Right lobe of liver (tissue), 6 donors: ENCODE data around the gene HOXB1. TPM values are rescaled to one million over a fixed set of nuclear protein-coding genes. Genes with fewer than 3 reads are reported as not detected.

Experiments used
- ATAC-seq, 4 donors: fragments of 200-7000 bp; cut with Tn5 transposase; one replicate each; pipeline ENCODE4 v1.9.1; 2020; ENCODE audit warnings: mild to moderate bottlenecking in 4 of 4, moderate library complexity in 4 of 4
- DNase-seq, 3 donors: peaks; one replicate each; pipeline ENCODE4 v3.0.0-alpha.2; 2020
- H3K27ac ChIP-seq, 3 donors: fragments of 200-600 bp; one replicate each; pipeline ENCODE4 v1.8.0; 2022
- H3K27me3 ChIP-seq, 2 donors: fragments of 200-600 bp; one replicate each; pipeline ENCODE4 v1.8.0; 2022
- H3K36me3 ChIP-seq, 4 donors: fragments of 200-600 bp; sonication (generic) in 1 of 4; one replicate each; pipeline versions ENCODE4 v1.5.1 to v1.8.0; 2017 to 2022; ENCODE audit warnings: control low read depth in 1 of 4
- H3K4me1 ChIP-seq, 4 donors: fragments of 200-600 bp; sonication (generic) in 1 of 4; one replicate each; pipeline versions ENCODE4 v1.5.1 to v1.8.0; 2017 to 2022; ENCODE audit warnings: control low read depth in 1 of 4
- H3K4me3 ChIP-seq, 3 donors: fragments of 200-600 bp; one replicate each; pipeline ENCODE4 v1.8.0; 2022
- H3K9me3 ChIP-seq, 4 donors: fragments of 200-600 bp; sonication (generic) in 1 of 4; one replicate each; pipeline versions ENCODE4 v1.5.1 to v1.8.0; 2017 to 2022; ENCODE audit warnings: control low read depth in 1 of 4
- POLR2A ChIP-seq: fragments of 450-650 bp; IDR thresholded peaks from one replicate; pipeline ENCODE4 v1.6.1; 2017; ENCODE audit warnings: antibody characterized with exemption, mild to moderate bottlenecking
- WGBS: methylation state at CpG from one replicate; pipeline ENCODE4 v1.1.6; 2018; ENCODE audit warnings: low coverage, low lambda C conversion rate; ENCODE audit not compliant: insufficient coverage; ENCODE audit errors: missing lambda C conversion rate; 5-methylcytosine and 5-hydroxymethylcytosine counted together
- intact Hi-C, 2 donors: fragments of 100-400 bp; cut with DNase I; formaldehyde crosslinking; loops; one replicate each; pipeline versions ENCODE4 v1.11.2 to v1.14.1; 2022
- total RNA-seq, 6 experiments: library from RNA; depleted of rRNA in 2 of 6; stranded (reverse); fragments of >200 nt in 2 of 6; fragmentation: NEBNext Ultra II Directional in 3 of 6; extraction: Animal tissue kit (Norgen Biotek cat#: 25700) in 3 of 6; gene quantifications; one replicate each; pipeline versions ENCODE4 v1.1.0 to v1.2.4, GENCODE V29; 2016 to 2023
- TF ChIP-seq, protein P1 (sequence below), 4 donors: fragments of 200-600 bp in 3 of 4; fragments of 450-650 bp in 1 of 4; IDR thresholded peaks; one replicate each; pipeline versions ENCODE4 v1.5.1 to v1.8.0; 2016 to 2022; ENCODE audit warnings: antibody characterized with exemption in 4 of 4, mild to moderate bottlenecking in 2 of 4
- donor health status: DM: no; HTN: yes; CAD: no.
- donor health status: DM: no; HTN: no; CAD: no.
- donor health status: DM: no; HTN: no; CAD: no.
- donor health status: DM: no; HTN: yes; CAD: no.
- donor health status: DM: no; HTN: yes; CAD: no.

The HOXB1 gene
- total RNA-seq, 6 experiments from 2014 or later: not detected

DNA sequence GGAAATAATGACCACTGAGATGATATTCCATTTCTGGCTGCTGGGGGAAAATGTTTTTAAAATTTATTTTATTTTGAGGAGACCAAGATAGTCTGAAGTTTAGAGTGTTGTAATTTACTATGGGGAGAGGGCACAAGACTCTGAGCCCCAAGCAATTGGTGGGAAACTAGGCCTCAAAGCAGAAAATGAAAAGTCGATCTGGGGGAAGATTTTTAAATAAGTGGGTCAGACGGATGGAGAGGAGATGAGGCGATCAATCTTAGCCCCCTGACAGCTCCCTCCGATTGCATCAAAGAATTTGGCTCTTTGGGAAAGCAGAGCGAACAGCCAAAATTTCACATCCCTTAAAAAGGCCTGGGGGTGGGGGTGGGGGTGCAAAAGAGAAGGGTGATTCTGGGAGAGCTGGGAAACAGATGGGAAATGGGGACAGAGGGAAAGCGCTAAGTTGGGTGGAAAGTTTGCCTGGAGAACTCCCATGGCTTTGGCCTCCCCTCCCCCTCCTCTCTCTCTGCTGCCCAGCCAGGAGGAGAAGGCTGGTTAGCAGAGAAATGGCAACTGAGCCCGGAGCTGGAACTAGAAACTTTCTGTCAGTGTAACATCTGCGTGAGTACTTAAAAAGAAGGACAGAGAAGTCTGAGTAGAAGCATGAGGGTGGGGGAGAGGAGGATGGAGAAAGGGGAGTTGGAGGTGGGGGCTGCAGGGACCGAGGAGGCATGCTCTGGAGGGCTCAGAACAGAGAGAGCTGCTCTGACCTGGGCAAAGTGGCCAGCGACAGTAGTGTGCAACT is 15.5 kb upstream of the HOXB1 start:
- intact Hi-C loops: no loop called here
- TF ChIP-seq, protein P1, sequence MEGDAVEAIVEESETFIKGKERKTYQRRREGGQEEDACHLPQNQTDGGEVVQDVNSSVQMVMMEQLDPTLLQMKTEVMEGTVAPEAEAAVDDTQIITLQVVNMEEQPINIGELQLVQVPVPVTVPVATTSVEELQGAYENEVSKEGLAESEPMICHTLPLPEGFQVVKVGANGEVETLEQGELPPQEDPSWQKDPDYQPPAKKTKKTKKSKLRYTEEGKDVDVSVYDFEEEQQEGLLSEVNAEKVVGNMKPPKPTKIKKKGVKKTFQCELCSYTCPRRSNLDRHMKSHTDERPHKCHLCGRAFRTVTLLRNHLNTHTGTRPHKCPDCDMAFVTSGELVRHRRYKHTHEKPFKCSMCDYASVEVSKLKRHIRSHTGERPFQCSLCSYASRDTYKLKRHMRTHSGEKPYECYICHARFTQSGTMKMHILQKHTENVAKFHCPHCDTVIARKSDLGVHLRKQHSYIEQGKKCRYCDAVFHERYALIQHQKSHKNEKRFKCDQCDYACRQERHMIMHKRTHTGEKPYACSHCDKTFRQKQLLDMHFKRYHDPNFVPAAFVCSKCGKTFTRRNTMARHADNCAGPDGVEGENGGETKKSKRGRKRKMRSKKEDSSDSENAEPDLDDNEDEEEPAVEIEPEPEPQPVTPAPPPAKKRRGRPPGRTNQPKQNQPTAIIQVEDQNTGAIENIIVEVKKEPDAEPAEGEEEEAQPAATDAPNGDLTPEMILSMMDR (IDR thresholded peaks at IDR 0.05): no peak
- TF ChIP-seq POLR2A: no peak
- H3K36me3 ChIP-seq: no peaks in the 10 kb centered on the region
- peaks cover 0 to 6% (median 0%) of the 10 kb centered on the region in 4 donors for H3K4me1 ChIP-seq
- no peak overlapping the region for H3K4me3 ChIP-seq
- no peaks in the 10 kb centered on the region for H3K9me3 ChIP-seq
- no peak for DNase-seq
- peak overlapping the region in 2 of 3 donors; percentile 64 to 75 for H3K27ac ChIP-seq
- no peak for ATAC-seq
- peaks cover 0 to 10% of the 10 kb centered on the region in 2 donors for H3K27me3 ChIP-seq
- WGBS: 22% methylated on average over 10 of the region's 10 CpGs

DNA sequence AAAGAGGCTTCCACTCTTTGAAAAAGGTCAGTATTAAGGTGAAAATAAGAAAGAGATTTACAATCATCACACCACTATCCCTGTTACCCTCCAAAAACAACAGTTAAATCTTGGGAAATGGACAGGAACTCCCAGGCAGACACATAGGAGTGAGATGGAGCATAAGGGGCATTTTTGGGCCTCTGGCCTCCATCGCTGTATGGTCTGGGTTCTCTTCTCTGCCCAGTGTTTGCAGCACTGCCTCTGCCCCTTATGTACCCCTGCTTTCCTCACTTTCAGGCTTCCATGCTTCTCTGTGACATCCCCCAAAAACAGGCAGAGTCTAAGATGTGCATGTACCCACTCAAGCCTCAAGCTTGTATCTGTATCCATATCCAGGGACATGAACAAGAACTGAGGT is 14.7 kb upstream of the HOXB1 start:
- ATAC-seq (no peak), DNase-seq (no peak)
- TF ChIP-seq, protein P1 (IDR thresholded peaks at IDR 0.05): no peak
- TF ChIP-seq POLR2A: no peak
- Histone ChIP-seq H3K36me3 (no peaks in the 10 kb centered on the region), H3K4me3 (no peak overlapping the region), H3K9me3 (no peaks in the 10 kb centered on the region), H3K27me3 (peaks cover 0 to 11% of the 10 kb centered on the region in 2 donors), H3K27ac (peak overlapping the region; percentile 64 to 78 (median 75)), H3K4me1 (peaks cover 0 to 6% (median 0%) of the 10 kb centered on the region in 4 donors)
- intact Hi-C loops: no loop called here
- 89% methylated on average over 1 of the region's 1 CpG for WGBS

DNA sequence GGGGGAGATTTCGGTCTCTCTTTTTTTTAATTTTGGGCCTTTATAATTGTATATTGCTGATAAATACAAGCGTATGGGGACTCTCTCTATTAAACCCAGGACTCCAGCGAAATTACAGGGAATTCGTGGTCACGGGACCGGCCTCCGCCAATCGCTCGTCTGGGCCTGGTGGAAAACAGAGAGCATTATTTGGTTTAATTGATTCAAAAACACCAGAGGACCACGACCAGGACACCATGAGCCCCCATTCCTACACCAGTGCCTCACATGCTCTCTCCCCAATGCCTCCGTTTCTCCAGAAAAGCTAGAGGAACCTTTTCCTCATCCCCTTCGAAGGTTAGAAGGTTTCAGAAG is 14.2 kb upstream of the HOXB1 start, which contains the start of gene HOXB2:
TSS of gene HOXB2 (minus strand) at position 88 of the 354 bp plus-strand sequence. CDS start 198 bp downstream, outside the sequence.
- no peak for DNase-seq
- 22% methylated on average over 12 of the region's 12 CpGs for WGBS
- no peak for TF ChIP-seq POLR2A
- TF ChIP-seq, protein P1 (IDR thresholded peaks at IDR 0.05): no peak
- H3K4me3 ChIP-seq: peak within 1 kb of the TSS; percentile 42 to 56 (median 45)
- H3K27ac ChIP-seq: peak within 1 kb of the TSS; percentile 64 to 78 (median 75)
- no peak for ATAC-seq
- no peaks in the 10 kb centered on the region for H3K9me3 ChIP-seq
- no peaks in the 10 kb centered on the region for H3K36me3 ChIP-seq
- H3K27me3 ChIP-seq: peaks cover 0 to 11% of the 10 kb centered on the region in 2 donors
- intact Hi-C loops: no loop called here
- peaks cover 0 to 6% (median 0%) of the 10 kb centered on the region in 4 donors for H3K4me1 ChIP-seq

DNA sequence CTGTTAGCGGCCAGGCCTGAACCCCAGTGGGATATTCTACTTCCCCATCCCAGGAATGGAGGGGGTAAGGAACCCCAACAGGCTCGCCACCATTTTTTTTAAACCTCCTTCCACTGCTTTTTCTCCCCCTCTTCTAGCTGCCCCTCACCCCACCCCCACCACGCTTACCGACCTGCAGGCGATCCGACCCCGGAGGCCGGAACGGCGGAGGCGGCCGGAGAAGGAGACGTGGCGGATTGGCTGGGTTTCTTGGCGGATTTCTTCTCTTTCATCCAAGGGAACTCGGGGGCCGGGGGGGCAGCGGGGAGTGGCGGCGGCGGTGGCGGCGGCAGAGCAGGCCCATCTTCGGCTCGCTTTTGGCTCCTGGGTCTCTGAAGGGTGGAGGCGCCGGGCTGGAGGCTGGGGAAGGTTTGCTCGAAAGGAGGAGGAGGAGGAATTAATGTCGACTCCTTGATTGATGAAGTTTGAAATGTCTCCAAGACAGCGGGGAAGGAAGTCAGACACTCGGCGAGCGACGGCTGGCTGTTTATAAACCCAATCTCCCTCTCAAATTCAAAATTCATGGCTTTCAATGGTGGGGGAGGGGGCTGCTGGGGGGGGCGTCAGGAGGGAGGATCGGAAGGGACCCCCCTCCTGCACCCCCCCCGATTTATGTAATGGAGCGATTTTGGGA is 13.7 kb upstream of the HOXB1 start:
- Histone ChIP-seq H3K4me3 (peak overlapping the region; percentile 42 to 56 (median 45)), H3K4me1 (peaks cover 0 to 6% (median 0%) of the 10 kb centered on the region in 4 donors), H3K9me3 (no peaks in the 10 kb centered on the region), H3K27me3 (peaks cover 0 to 11% of the 10 kb centered on the region in 2 donors), H3K36me3 (no peaks in the 10 kb centered on the region), H3K27ac (peak overlapping the region; percentile 64 to 78 (median 75))
- 8% methylated on average over 30 of the region's 38 CpGs for WGBS
- peak; percentile 75 to 77 (median 76) for DNase-seq
- intact Hi-C loops: no loop called here
- ATAC-seq: peak; percentile 42 to 62 (median 55)
- no peak for TF ChIP-seq POLR2A
- TF ChIP-seq, protein P1 (IDR thresholded peaks at IDR 0.05): no peak
